Duodenal mucosa (tissue), 2 donors: Measurements from ENCODE around the gene LRRC45.

Source experiments
- H3K27ac ChIP-seq: one replicate; pipeline ENCODE4 v1.7.0; 2013; ENCODE audit warnings: low read depth, low read length
- H3K27me3 ChIP-seq, 2 donors: one replicate each; pipeline ENCODE4 v1.7.0; 2013; ENCODE audit warnings: low read length in 2 of 2, control low read depth in 1 of 2; ENCODE audit not compliant: insufficient read depth in 2 of 2, control insufficient read depth in 1 of 2
- H3K36me3 ChIP-seq, 2 donors: one replicate each; pipeline ENCODE4 v1.7.0; 2013; ENCODE audit warnings: low read length in 2 of 2, control low read depth in 1 of 2; ENCODE audit not compliant: insufficient read depth in 2 of 2, control insufficient read depth in 1 of 2
- H3K4me1 ChIP-seq, 2 donors: one replicate each; pipeline ENCODE4 v1.7.0; 2013; ENCODE audit warnings: low read length in 2 of 2, control low read depth in 1 of 2; ENCODE audit not compliant: insufficient read depth in 2 of 2, control insufficient read depth in 1 of 2
- H3K4me3 ChIP-seq, 2 donors: one replicate each; pipeline ENCODE4 v1.7.0; 2013; ENCODE audit warnings: low read length in 2 of 2, low read depth in 1 of 2
- H3K9ac ChIP-seq, 2 donors: one replicate each; pipeline ENCODE4 v1.7.0; 2013; ENCODE audit warnings: low read length in 2 of 2, low read depth in 1 of 2
- H3K9me3 ChIP-seq, 2 donors: one replicate each; pipeline ENCODE4 v1.7.0; 2013; ENCODE audit warnings: low read length in 2 of 2, control low read depth in 1 of 2; ENCODE audit not compliant: control insufficient read depth in 1 of 2

The LRRC45 gene

GRCh38 chr17:82076785-82077591 lies 53.9 kb downstream of the LRRC45 start:
- Histone ChIP-seq H3K4me1 (no peaks in the 10 kb centered on the region), H3K9me3 (no peaks in the 10 kb centered on the region), H3K9ac (no peak overlapping the region), H3K36me3 (peaks cover 16 to 39% of the 10 kb centered on the region in 2 donors), H3K27ac (no peak overlapping the region), H3K27me3 (no peaks in the 10 kb centered on the region), H3K4me3 (no peak overlapping the region)

DNA sequence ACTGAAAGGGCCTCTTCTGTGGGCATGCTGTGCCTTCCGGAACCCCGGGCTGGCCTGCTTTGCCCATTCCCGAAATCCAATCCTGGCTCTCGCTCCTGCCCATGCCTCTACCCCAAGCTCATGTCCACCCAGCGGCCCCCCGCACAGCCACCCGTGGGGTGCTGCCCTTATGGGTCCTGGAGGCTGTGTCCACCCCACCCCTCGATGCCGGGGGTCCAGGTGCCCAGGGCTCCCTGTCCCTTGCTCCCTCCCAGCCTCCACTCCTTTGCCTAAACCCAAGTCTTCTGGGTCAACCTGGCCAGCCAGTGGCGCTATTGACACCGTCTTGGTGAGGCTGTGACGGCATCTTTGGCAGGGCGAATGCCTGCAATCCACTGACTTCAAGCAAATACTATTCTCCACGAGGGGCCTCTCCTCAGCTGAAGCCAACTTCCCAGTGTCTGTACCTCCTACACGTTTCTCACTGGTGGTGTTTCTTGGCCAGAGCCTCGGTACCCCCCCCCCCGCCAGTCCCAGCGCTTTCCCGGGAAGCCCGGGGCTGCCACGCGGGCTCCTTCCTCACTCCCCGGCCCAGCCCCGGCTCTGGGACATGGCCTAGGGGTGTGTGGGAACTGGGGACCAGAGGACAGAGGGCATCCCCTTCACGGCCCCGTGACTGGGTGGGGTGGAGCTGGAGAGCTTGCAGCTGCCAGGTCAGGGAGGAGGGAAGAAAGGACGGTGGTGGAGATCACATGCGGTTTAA lies 54.7 kb downstream of the LRRC45 start:
- peaks cover 19 to 47% of the 10 kb centered on the region in 2 donors for H3K36me3 ChIP-seq
- no peaks in the 10 kb centered on the region for H3K27me3 ChIP-seq
- no peaks in the 10 kb centered on the region for H3K4me1 ChIP-seq
- no peak overlapping the region for H3K27ac ChIP-seq
- H3K4me3 ChIP-seq, result no peak overlapping the region
- H3K9ac ChIP-seq, result no peak overlapping the region
- H3K9me3 ChIP-seq, result no peaks in the 10 kb centered on the region

GRCh38 chr17:82078433-82078832 lies 55.3 kb downstream of the LRRC45 start:
- Histone ChIP-seq H3K27me3 (no peaks in the 10 kb centered on the region), H3K27ac (no peak overlapping the region), H3K9ac (no peak overlapping the region), H3K4me3 (no peak overlapping the region), H3K9me3 (no peaks in the 10 kb centered on the region), H3K4me1 (no peaks in the 10 kb centered on the region), H3K36me3 (peaks cover 23 to 54% of the 10 kb centered on the region in 2 donors)

- Histone ChIP-seq H3K36me3 (peaks cover 23 to 61% of the 10 kb centered on the region in 2 donors), H3K9me3 (no peaks in the 10 kb centered on the region)
These were observed 56.0 kb downstream of the LRRC45 start for GRCh38 chr17:82079001-82079677.

DNA sequence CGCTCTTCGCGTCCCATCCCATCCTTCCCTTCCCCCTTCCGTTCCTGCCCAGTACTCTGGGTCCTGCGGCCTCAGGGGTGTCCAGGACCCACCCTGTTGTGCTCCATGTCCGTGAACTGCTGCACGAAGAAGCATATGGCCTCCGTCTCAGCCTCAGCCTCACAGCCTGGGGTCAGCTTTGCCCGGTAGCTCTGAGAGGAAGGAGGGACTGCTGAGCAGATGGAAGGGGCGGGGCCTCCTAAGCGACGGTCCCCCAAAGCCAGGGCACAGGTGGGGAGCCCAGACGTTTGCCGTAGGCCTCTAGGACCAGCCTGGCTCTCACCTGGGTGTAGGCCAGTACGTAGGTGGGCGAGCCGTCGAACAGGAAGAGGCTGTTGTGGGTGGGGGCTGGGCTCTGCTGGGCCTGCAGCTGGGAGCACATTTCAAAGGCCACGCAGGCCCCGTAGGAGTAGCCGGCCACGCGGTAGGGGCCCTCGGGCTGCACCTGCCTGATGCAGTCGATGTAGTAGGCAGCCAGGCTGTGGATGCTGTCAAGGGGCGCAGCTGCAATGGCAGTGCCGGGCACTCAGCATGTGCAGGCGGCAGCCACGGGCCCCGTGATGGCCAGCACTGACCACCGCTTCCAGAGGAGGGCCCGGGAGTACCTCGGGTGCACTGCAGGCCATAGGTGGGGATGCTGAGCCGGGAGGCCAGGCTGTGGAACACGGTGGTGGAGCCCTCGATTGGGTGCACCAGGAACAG lies 57.1 kb downstream of the LRRC45 start:
- peaks cover 23 to 71% of the 10 kb centered on the region in 2 donors for H3K36me3 ChIP-seq
- H3K4me1 ChIP-seq, result no peaks in the 10 kb centered on the region
- no peak overlapping the region for H3K9ac ChIP-seq
- H3K4me3 ChIP-seq, result no peak overlapping the region
- H3K9me3 ChIP-seq, result no peaks in the 10 kb centered on the region
- no peaks in the 10 kb centered on the region for H3K27me3 ChIP-seq
- no peak overlapping the region for H3K27ac ChIP-seq

More at GRCh38 chr17:82079001-82079677, 56.0 kb downstream of the LRRC45 start:
- Histone ChIP-seq H3K9ac (no peak overlapping the region), H3K27me3 (no peaks in the 10 kb centered on the region), H3K27ac (no peak overlapping the region), H3K4me3 (no peak overlapping the region), H3K4me1 (no peaks in the 10 kb centered on the region)
